Epidermal melanocyte (primary cell): Measurements from ENCODE around the gene ZNF417.
"Not testable (repeated sequence)": the region's sequence is repeated elsewhere in the genome, so short reads cannot be mapped to it uniquely, and the experiment has no call there.

ENCODE experiments used
- DNase-seq: peaks from one replicate; pipeline ENCODE4 v3.0.0; 2011; ENCODE audit warnings: low spot score; ENCODE audit not compliant: insufficient read length

Gene ZNF417

GRCh38 chr19:57916168-57916995, at the start of gene ZNF417:
Gene ZNF417 (minus strand): TSS chr19:57916592. CDS start chr19:57916411, 181 bp downstream.
- peak; percentile 95 for DNase-seq

GRCh38 chr19:57964761-57965160, 48.4 kb upstream of the ZNF417 start:
- DNase-seq, result no peak

- no peak for DNase-seq
Observed at GRCh38 chr19:57961785-57962184, 45.4 kb upstream of the ZNF417 start.

GRCh38 chr19:57954996-57955395, 38.6 kb upstream of the ZNF417 start:
- no peak for DNase-seq

GRCh38 chr19:57949702-57950101, 33.3 kb upstream of the ZNF417 start:
- no peak for DNase-seq

- no peak for DNase-seq
Observed at GRCh38 chr19:57949296-57949695, 32.9 kb upstream of the ZNF417 start.

- peak; percentile 83 for DNase-seq
Observed at GRCh38 chr19:57947419-57948134, 31.2 kb upstream of the ZNF417 start, which contains the start of gene ZNF256. Gene ZNF256 (minus strand): TSS chr19:57947706. CDS start chr19:57947474, 232 bp downstream.

- DNase-seq, result no peak
Observed at GRCh38 chr19:57947088-57947418, 30.7 kb upstream of the ZNF417 start.

GRCh38 chr19:57946316-57946715, 29.9 kb upstream of the ZNF417 start:
- no peak for DNase-seq

GRCh38 chr19:57941593-57941992, 25.2 kb upstream of the ZNF417 start:
- no peak for DNase-seq

GRCh38 chr19:57935731-57936130, 19.3 kb upstream of the ZNF417 start:
- no peak for DNase-seq

- peak; percentile 50 for DNase-seq
Observed at GRCh38 chr19:57934820-57935665, 18.7 kb upstream of the ZNF417 start, which contains the start of gene ZNF418. Gene ZNF418 (minus strand): TSS chr19:57935402. CDS start chr19:57933822, 1,580 bp downstream.

GRCh38 chr19:57927587-57927986, 11.2 kb upstream of the ZNF417 start:
- DNase-seq, result no peak

GRCh38 chr19:57914531-57914930, 1.9 kb downstream of the ZNF417 start:
- no peak for DNase-seq

GRCh38 chr19:57907394-57907793, 9.0 kb downstream of the ZNF417 start:
- DNase-seq, result no peak

GRCh38 chr19:57905258-57905657, 11.1 kb downstream of the ZNF417 start:
- DNase-seq, result no peak

- no peak for DNase-seq
Observed at GRCh38 chr19:57903618-57904184, 12.7 kb downstream of the ZNF417 start.

GRCh38 chr19:57900311-57900710, 16.1 kb downstream of the ZNF417 start:
- no peak for DNase-seq

GRCh38 chr19:57890706-57891105, 25.7 kb downstream of the ZNF417 start:
- DNase-seq, result not testable (repeated sequence)

- peak; percentile 65 for DNase-seq
Observed at GRCh38 chr19:57888560-57889231, 27.7 kb downstream of the ZNF417 start, which contains the start of gene ZNF814. Gene ZNF814 (minus strand): TSS chr19:57889037. CDS start chr19:57888802, 235 bp downstream.
